Measurements from ENCODE around the gene ATP12A.

ATP12A gene

GRCh38 chr13:24680258-24680920, at the start of gene ATP12A:
Gene ATP12A (plus strand): TSS chr13:24680408. CDS start chr13:24680744, 336 bp downstream.
- in situ Hi-C loops (cut with HindIII; ENCODE audit: low sequenced_read_pairs), result no loop called here
- no peak for DNase-seq (ENCODE audit: low read depth, low spot score)
- H3K4me3 ChIP-seq (ENCODE audit: low read depth, low read length), result no peak within 1 kb of the TSS
- TF ChIP-seq CTCF (IDR thresholded peaks at IDR 0.05; ENCODE audit: low read depth, low read length), result no peak

- in situ Hi-C loops (cut with HindIII; ENCODE audit: low sequenced_read_pairs), result no loop called here
- DNase-seq (ENCODE audit: low read depth, low spot score), result no peak
- no peak overlapping the region for H3K4me3 ChIP-seq (ENCODE audit: low read depth, low read length)
- no peak for TF ChIP-seq CTCF (IDR thresholded peaks at IDR 0.05; ENCODE audit: low read depth, low read length)
Measured at GRCh38 chr13:24630851-24631620, 49.2 kb upstream of the ATP12A start.

DNA sequence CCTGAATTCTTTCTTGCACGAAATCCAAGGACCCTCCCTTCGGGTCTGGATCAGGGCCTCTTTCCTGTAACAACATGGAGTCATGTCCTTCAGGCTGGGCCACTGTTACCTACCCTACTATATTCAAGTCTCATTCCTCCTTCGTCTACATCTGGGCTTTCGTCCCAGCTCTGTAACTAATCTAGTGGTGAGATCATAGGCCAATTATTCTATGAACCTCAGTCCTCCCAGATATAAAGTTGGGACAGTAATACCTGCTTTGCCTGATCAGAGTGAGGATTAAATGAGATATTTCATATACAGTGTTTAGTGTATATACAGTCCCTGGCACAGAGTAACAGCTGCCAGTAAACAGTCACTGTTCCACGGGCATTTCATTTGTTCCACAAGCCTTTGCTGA, 48.3 kb upstream of the ATP12A start:
- TF ChIP-seq CTCF (IDR thresholded peaks at IDR 0.05; ENCODE audit: low read depth, low read length), result no peak
- no peak for DNase-seq (ENCODE audit: low read depth, low spot score)
- in situ Hi-C loops (cut with HindIII; ENCODE audit: low sequenced_read_pairs), result no loop called here
- no peak overlapping the region for H3K4me3 ChIP-seq (ENCODE audit: low read depth, low read length)

DNA sequence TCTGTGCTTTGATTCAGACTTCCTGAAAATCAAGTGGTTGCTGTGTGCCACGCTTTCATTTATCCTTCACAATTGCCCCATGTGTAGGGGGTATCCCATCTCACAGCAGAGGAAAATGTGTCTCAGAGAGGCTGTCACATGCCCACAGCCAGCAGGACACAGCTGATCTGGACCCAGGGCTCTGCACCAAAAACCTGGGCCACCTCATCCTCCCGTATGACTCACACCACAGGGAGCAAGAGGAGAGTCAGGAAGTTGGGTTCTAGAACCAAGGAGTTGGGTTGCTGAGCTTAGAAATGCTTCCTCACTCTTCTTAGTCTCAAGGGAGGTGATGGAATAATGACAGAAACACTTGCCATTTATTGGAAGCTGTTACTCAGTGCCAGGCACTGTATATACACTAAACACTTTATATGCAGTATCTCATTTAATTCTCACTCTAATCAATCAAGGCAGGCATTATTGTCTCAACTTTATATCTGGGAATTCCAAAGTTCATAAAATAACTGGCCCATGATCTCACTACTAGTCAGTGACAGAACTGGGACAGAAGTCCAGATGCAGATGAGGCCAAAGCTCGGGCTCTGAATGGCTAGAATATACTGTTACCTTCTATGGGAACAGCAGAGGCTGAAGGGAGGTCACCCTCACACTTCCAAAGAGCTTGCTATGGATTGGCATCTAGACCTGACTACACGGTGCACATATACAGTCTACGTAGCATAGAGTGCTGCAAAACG, 47.7 kb upstream of the ATP12A start:
- H3K4me3 ChIP-seq (ENCODE audit: low read depth, low read length), result no peak overlapping the region
- no peak for DNase-seq (ENCODE audit: low read depth, low spot score)
- TF ChIP-seq CTCF (IDR thresholded peaks at IDR 0.05; ENCODE audit: low read depth, low read length), result no peak
- in situ Hi-C loops (cut with HindIII; ENCODE audit: low sequenced_read_pairs), result no loop called here

DNA sequence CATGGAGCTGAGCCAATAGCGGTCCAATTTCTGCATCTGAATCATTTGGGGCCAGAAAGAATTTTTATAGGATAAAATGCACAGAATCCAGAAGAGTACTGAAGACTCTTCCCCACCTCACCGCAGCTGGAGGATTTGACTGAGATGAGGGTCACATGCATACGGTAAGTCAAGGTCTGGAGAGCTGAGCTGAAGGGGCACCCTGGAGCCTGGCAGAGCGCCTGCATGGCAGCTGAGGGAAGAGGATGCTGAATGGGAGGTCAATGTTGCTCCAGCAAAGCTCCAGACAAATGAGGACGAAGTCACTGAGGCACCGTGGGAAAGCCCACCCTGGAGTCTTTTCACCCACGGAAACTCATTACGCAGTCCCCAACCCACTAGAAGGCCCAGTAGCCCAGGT, 43.4 kb upstream of the ATP12A start:
- no peak for TF ChIP-seq CTCF (IDR thresholded peaks at IDR 0.05; ENCODE audit: low read depth, low read length)
- H3K4me3 ChIP-seq (ENCODE audit: low read depth, low read length), result no peak overlapping the region
- DNase-seq (ENCODE audit: low read depth, low spot score), result no peak
- in situ Hi-C loops (cut with HindIII; ENCODE audit: low sequenced_read_pairs), result no loop called here

DNA sequence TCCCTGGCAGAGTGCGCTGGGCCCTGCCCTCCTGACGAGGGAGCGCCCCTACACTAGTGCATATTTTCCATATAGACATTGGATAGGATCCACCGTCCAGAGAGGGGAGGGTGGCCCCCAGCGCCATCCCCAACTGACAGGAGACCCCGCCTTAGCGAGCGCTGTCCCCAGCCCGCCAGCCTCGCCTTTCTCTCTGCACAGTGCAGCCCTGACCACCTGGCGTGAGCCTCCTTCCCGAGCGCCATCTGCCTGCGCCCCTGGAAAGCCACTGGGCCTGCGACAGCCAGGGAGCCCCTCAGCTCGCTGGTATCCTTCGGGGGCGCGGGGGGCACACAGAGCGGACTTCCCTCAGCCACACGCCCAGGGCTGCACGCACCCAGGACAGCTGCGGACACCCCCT, 42.1 kb upstream of the ATP12A start:
- in situ Hi-C loops (cut with HindIII; ENCODE audit: low sequenced_read_pairs), result no loop called here
- H3K4me3 ChIP-seq (ENCODE audit: low read depth, low read length), result no peak overlapping the region
- no peak for DNase-seq (ENCODE audit: low read depth, low spot score)
- no peak for TF ChIP-seq CTCF (IDR thresholded peaks at IDR 0.05; ENCODE audit: low read depth, low read length)

Measured in astrocyte of the spinal cord (primary cell).